Activated CD4-positive, alpha-beta memory T cell treated with anti-CD3 and anti-CD28 coated beads for 36 hours (primary cell): Measurements from ENCODE around the gene AJAP1. TPM values are rescaled to one million over a fixed set of nuclear protein-coding genes. Genes with fewer than 3 reads are reported as not detected.
"Not testable (repeated sequence)": the region's sequence is repeated elsewhere in the genome, so short reads cannot be mapped to it uniquely, and the experiment has no call there.

ENCODE experiments used
- CTCF ChIA-PET: fragments of 350-600 bp; sonication (Branson Sonifier 250); formaldehyde crosslinking; loops from one replicate; lab custom pipeline; 2021; ENCODE audit warnings: antibody characterized with exemption, inconsistent platforms; lab: Charles Lee
- POLR2A ChIA-PET: fragments of 350-600 bp; sonication (Branson Sonifier 250); formaldehyde crosslinking; loops from one replicate; lab custom pipeline; 2021; ENCODE audit warnings: antibody characterized with exemption; lab: Charles Lee
- DNase-seq: peaks from one replicate; pipeline ENCODE4 v3.0.0-alpha.2; 2020
- H3K27ac Mint-ChIP-seq: one replicate; pipeline ENCODE4 v1.8.0; 2021; ENCODE audit warnings: mixed read lengths
- H3K27me3 Mint-ChIP-seq: one replicate; pipeline ENCODE4 v1.8.0; 2021; ENCODE audit warnings: mixed read lengths
- H3K36me3 Mint-ChIP-seq: one replicate; pipeline ENCODE4 v1.8.0; 2021; ENCODE audit warnings: mixed read lengths
- H3K4me1 Mint-ChIP-seq: one replicate; pipeline ENCODE4 v1.8.0; 2021; ENCODE audit warnings: low read depth, mixed read lengths
- H3K4me3 Mint-ChIP-seq: one replicate; pipeline ENCODE4 v1.8.0; 2021; ENCODE audit warnings: mild to moderate bottlenecking, mixed read lengths
- H3K9me3 Mint-ChIP-seq: one replicate; pipeline ENCODE4 v1.8.0; 2021; ENCODE audit warnings: mixed read lengths
- intact Hi-C: fragments of 100-400 bp; cut with micrococcal nuclease; formaldehyde crosslinking; loops from one replicate; pipeline ENCODE4 v1.15.1; 2023
- total RNA-seq, 2 experiments: library from RNA; stranded (reverse); gene quantifications; one replicate each; pipeline ENCODE4 v1.2.3, GENCODE V29; 2021

AJAP1 gene
- total RNA-seq, 2 experiments from 2014 or later = not detected

DNA sequence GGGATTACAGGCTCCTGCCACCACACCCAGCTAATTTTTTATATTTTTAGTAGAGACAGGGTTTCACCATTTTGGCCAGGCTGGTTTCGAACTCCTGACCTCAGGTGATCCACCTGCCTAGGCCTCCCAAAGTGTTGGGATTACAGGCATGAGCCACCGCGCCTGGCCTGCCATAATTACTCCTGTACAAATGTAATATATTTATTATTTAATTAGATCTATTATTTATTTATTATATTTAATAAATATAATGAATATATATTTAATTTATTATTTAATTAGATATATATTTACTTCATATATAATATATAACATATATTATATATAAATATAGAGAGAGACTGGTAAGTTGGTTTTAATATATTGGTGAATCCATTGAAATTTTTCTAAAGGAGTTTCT, 35.6 kb upstream of the AJAP1 start:
- CTCF ChIA-PET, H3K9me3 Mint-ChIP-seq, H3K4me1 Mint-ChIP-seq, H3K27me3 Mint-ChIP-seq, H3K36me3 Mint-ChIP-seq, intact Hi-C loops, POLR2A ChIA-PET, H3K4me3 Mint-ChIP-seq, DNase-seq, H3K27ac Mint-ChIP-seq: not testable (repeated sequence)

DNA sequence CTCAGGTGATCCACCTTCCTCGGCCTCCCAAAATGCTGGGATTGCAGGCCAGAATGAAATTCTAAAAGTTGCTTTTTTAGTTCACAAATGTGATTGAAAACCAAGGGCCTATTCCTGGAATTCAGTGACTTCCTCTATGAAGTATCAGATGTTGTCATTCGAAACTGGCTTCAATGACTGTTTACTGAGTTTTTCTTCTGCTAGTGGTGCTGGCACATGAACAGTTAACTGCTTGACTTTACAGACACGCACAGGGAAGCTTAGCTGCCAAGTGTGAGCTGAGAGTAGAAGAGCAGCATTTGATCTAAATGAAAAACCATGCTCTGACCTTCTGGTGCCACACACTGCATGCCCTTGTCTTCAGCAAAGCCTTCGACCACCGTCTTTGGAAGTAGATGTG, 32.8 kb upstream of the AJAP1 start:
- ChIA-PET POLR2A (no interaction called here), CTCF (no interaction called here)
- Mint-ChIP-seq H3K27me3 (peaks cover 3% of the 10 kb centered on the region), H3K9me3 (no peaks in the 10 kb centered on the region), H3K4me3 (no peak overlapping the region), H3K4me1 (no peaks in the 10 kb centered on the region), H3K36me3 (no peaks in the 10 kb centered on the region), H3K27ac (no peak overlapping the region)
- no peak for DNase-seq
- intact Hi-C loops = no loop called here

DNA sequence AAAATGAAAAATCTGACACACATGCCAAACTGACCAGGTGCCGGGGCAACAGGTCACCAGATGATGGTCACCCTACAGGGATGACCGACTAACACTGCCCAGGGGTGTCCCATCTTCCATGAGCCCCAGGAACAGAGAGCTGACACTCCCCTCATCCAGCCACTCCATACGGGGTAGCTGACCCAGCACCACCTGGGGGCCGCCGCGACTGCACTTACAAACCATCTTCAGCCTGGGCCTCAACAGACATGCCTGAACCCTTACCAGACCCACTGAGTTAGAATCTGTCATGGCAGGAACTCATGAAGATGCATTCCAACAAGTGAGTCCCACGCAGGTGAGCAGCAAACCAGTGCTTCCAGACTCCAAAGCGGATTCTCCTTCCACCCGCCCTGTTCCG, 31.6 kb upstream of the AJAP1 start:
- ChIA-PET POLR2A (no interaction called here), CTCF (no interaction called here)
- DNase-seq = no peak
- Mint-ChIP-seq H3K27me3 (peaks cover 3% of the 10 kb centered on the region), H3K36me3 (no peaks in the 10 kb centered on the region), H3K9me3 (no peaks in the 10 kb centered on the region), H3K27ac (no peak overlapping the region), H3K4me1 (no peaks in the 10 kb centered on the region), H3K4me3 (no peak overlapping the region)
- intact Hi-C loops = no loop called here

DNA sequence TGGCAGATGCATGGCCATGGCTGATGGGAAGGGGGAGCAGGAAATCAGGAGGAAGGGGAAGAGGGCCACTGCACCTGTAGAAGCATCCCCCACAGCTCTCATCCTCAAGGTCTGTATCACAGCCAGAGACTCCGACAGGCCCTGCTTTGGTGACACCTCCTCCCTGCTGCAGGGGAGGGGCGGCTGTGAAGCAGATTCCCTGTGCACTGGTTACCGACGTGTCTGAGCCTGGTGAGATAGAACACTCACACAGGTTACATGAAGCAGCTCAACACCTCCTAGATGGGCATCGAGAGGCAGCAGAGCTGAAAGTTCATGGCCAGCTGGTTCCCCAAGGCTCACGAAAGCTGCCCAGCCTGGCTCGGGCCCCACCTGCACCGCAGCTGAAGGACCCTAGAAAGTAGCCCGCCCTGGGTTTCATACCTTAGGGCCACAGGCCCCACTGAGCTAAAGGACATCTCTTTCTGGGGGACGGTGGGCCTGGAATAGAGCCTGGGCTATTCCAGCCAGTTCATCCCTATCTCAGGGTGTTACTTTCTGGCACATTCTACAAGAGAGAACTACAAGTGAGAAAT, 30.2 kb upstream of the AJAP1 start:
- Mint-ChIP-seq H3K27me3 (peaks cover 3% of the 10 kb centered on the region), H3K27ac (no peak overlapping the region), H3K4me1 (no peaks in the 10 kb centered on the region), H3K4me3 (no peak overlapping the region), H3K36me3 (no peaks in the 10 kb centered on the region), H3K9me3 (no peaks in the 10 kb centered on the region)
- ChIA-PET POLR2A (no interaction called here), CTCF (no interaction called here)
- intact Hi-C loops = no loop called here
- no peak for DNase-seq

DNA sequence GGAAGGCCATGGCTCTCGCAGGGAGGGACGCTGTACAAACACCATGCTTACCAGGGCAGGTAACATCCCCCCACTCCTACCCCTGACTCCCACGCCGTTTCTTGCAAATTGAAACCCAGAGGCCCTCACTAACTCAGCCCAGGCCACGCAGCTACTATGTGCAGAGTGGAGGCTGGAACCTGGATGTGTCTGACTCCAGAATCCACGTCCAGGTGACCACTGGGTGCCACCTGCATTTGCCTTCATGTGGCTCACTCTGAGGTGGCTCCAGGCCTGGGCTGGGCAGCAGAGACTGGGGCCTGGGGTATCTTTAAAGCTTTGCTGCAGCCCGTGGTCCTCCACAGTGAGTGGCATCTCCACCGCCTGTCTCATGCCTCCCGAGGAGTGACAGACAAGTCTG, 29.6 kb upstream of the AJAP1 start:
- intact Hi-C loops = no loop called here
- Mint-ChIP-seq H3K36me3 (no peaks in the 10 kb centered on the region), H3K4me1 (no peaks in the 10 kb centered on the region), H3K9me3 (no peaks in the 10 kb centered on the region), H3K27ac (no peak overlapping the region), H3K4me3 (no peak overlapping the region), H3K27me3 (peaks cover 3% of the 10 kb centered on the region)
- no peak for DNase-seq
- ChIA-PET CTCF (no interaction called here), POLR2A (no interaction called here)

DNA sequence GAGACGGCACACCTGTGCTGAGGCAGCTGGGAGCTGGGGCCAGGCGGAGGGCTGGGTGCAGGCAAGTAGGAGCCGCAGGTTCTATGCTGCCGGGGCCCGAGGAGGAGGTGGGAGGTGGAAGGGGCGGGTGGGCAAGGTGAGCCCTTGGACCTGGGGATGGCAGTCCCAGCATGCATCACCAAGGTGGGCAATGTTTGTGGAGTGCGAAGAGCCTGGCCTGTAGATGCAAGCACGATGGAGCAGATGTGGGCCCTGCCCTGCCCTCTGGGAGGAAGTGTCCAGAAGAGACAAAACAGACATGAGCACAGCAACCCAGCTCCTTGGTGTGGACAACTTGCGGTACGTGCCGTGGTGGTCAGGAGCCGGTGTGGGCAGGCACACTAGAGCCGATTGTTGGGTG, 28.3 kb upstream of the AJAP1 start:
- H3K36me3 Mint-ChIP-seq = no peaks in the 10 kb centered on the region
- ChIA-PET CTCF (no interaction called here), POLR2A (no interaction called here)
- H3K9me3 Mint-ChIP-seq = no peaks in the 10 kb centered on the region
- no peaks in the 10 kb centered on the region for H3K4me1 Mint-ChIP-seq
- H3K27me3 Mint-ChIP-seq = peaks cover 3% of the 10 kb centered on the region
- no peak overlapping the region for H3K27ac Mint-ChIP-seq
- DNase-seq = no peak
- H3K4me3 Mint-ChIP-seq = no peak overlapping the region
- intact Hi-C loops = no loop called here

DNA sequence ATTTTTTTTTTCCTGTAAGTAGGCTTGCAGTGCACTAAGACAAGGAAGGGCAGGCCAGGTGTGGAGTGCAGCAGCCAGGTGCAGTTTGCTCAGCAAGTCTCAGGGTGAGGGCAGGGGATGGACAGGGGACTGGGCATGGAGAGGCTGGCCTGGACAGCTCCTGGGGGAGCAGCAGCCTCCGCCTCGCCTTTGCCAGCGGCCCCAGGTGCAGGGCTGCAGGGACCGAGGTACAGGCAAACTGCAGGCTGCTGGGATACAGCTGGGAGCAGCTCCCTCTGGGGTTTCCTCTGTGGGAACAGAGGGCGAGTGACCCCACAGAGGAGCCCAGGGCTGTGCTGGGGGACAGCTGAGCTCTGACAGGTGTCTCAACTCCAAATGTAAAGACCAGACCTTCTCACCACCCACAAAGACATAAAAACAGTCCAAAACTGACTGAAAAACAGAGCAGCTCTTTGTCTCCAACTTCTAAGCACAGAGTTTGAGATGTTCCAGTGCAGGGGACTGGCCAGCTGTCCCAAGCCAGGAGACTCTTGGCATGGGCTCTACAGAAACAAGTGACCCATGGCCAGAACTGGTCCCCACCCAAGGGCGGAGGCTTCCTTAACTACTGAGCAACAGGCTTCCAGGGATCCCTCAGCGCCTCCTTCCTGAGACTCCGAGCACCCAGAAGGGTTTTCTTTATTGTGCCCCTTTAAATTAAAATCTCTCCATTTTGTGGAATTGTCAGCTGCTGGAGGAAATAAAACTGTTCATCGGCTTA, 27.7 kb upstream of the AJAP1 start:
- Mint-ChIP-seq H3K27ac (no peak overlapping the region), H3K9me3 (no peaks in the 10 kb centered on the region), H3K4me3 (no peak overlapping the region), H3K27me3 (peaks cover 3% of the 10 kb centered on the region), H3K4me1 (no peaks in the 10 kb centered on the region), H3K36me3 (no peaks in the 10 kb centered on the region)
- ChIA-PET CTCF (no interaction called here), POLR2A (no interaction called here)
- no peak for DNase-seq
- intact Hi-C loops = no loop called here

DNA sequence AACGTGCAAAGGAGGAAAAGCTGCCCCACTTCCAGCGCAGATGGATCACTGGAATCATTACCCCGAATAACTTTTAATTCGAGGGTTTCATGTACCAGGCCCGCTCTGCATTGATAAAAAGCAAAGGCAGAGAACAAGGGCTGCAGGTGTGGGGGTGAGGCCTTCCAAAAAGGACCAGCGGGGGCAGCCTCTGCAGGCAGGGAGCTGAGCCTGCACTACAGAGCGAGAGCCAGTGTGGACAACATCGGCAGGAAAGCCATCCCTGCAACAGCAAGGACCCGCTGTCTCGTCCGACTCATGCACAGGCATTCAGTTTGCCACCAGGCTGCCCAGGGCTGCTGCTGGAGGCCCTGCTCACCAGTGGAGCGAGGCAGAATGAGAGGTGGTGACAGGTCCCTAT, 27.1 kb upstream of the AJAP1 start:
- intact Hi-C loops = no loop called here
- ChIA-PET POLR2A (no interaction called here), CTCF (no interaction called here)
- no peaks in the 10 kb centered on the region for H3K36me3 Mint-ChIP-seq
- no peaks in the 10 kb centered on the region for H3K4me1 Mint-ChIP-seq
- H3K9me3 Mint-ChIP-seq = no peaks in the 10 kb centered on the region
- peaks cover 2% of the 10 kb centered on the region for H3K27me3 Mint-ChIP-seq
- DNase-seq = no peak
- no peak overlapping the region for H3K4me3 Mint-ChIP-seq
- no peak overlapping the region for H3K27ac Mint-ChIP-seq

DNA sequence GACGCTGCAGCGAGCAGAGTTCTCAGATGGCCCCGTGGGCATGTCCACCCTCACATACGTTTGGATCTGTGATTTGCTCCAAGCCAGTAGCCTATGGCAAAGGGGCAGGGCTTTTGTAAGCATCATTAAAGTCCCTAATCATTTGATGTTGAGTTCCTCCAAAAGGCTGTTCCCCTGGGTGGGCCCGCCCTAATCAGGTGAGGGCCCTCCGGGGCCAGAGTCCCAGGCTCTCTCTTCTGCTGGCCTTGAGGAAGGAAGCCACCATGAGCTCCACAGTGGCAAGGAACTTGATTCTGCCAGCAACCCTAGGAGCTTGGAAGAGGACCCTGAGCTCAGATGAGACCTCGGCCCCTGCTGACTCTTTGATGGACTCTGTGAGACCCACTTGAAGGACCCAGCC, 25.4 kb upstream of the AJAP1 start:
- intact Hi-C loops = no loop called here
- ChIA-PET CTCF (no interaction called here), POLR2A (no interaction called here)
- H3K27me3 Mint-ChIP-seq = no peaks in the 10 kb centered on the region
- DNase-seq = no peak
- no peak overlapping the region for H3K27ac Mint-ChIP-seq
- H3K36me3 Mint-ChIP-seq = no peaks in the 10 kb centered on the region
- H3K4me1 Mint-ChIP-seq = no peaks in the 10 kb centered on the region
- H3K4me3 Mint-ChIP-seq = no peak overlapping the region
- no peaks in the 10 kb centered on the region for H3K9me3 Mint-ChIP-seq

DNA sequence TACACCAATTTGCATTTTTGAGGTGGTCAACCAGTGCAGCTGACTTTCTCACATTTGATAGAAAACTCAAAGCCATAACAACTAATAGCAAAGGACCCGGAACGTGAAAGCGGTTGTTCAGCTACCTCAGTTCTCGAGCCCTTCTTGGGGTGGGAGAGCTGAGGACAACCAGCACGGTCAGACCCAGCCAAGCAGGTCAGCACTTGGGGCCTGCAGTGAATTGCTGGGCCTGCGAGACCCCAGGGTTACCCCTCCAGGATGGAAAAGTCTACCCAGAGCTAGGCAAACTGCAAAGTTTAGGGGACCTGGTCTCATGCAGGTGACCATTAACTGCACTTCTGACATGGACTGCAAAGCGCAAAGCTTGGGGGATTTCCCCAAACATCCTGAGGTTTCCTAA, 23.8 kb upstream of the AJAP1 start:
- H3K27me3 Mint-ChIP-seq = no peaks in the 10 kb centered on the region
- H3K27ac Mint-ChIP-seq = no peak overlapping the region
- ChIA-PET CTCF (no interaction called here), POLR2A (no interaction called here)
- H3K4me3 Mint-ChIP-seq = no peak overlapping the region
- DNase-seq = no peak
- no peaks in the 10 kb centered on the region for H3K4me1 Mint-ChIP-seq
- intact Hi-C loops = no loop called here
- H3K36me3 Mint-ChIP-seq = no peaks in the 10 kb centered on the region
- H3K9me3 Mint-ChIP-seq = no peaks in the 10 kb centered on the region

DNA sequence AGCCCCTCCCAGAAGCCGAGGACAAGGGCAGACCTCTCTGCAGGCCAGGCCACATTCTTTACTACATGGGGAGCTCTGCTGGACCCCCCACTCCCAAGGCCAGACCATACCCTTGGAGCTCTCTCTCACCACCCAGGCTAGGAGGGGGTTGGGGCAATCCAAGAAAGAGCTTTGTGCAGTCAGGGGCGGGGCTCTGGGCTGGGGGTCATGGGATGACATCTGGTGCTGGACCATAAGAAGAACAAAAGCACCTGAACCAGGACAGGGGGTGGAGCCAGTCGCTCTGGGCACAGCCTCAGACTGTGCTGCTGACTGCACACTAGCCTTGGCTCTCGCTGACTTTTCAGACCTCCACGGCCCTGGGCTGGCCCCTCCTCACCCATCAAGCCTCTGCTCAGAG, 23.1 kb upstream of the AJAP1 start:
- POLR2A ChIA-PET = no interaction called here
- intact Hi-C loops = no loop called here
- H3K4me3 Mint-ChIP-seq = no peak overlapping the region

DNA sequence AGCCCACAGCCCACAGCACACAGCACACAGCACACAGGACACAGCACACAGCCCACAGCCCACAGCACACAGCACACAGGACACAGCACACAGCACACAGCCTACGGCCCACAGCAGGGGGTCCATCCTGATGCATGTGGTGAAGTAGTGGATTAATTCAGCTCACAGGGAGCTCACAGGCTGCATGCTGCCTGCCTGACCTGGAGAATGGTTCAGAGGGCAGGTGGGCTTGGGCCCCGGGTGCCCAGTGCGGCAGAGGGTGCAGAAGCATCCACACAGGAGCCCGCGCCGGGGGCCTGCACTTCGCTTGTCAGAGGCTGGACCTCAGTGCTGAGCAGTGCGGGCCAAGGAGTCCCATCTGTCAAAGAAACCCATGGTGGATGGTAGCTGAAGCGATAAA, 21.1 kb upstream of the AJAP1 start:
- Mint-ChIP-seq H3K4me3 (no peak overlapping the region), H3K27me3 (peaks cover 6% of the 10 kb centered on the region), H3K36me3 (no peaks in the 10 kb centered on the region), H3K9me3 (no peaks in the 10 kb centered on the region), H3K4me1 (no peaks in the 10 kb centered on the region), H3K27ac (no peak overlapping the region)
- intact Hi-C loops = no loop called here
- ChIA-PET CTCF (no interaction called here), POLR2A (no interaction called here)
- no peak for DNase-seq

More for the DNA sequence above, 23.1 kb upstream of the AJAP1 start:
- H3K36me3 Mint-ChIP-seq = no peaks in the 10 kb centered on the region
- H3K27me3 Mint-ChIP-seq = no peaks in the 10 kb centered on the region
- CTCF ChIA-PET = no interaction called here
- no peak overlapping the region for H3K27ac Mint-ChIP-seq
- no peaks in the 10 kb centered on the region for H3K4me1 Mint-ChIP-seq
- H3K9me3 Mint-ChIP-seq = no peaks in the 10 kb centered on the region
- no peak for DNase-seq

DNA sequence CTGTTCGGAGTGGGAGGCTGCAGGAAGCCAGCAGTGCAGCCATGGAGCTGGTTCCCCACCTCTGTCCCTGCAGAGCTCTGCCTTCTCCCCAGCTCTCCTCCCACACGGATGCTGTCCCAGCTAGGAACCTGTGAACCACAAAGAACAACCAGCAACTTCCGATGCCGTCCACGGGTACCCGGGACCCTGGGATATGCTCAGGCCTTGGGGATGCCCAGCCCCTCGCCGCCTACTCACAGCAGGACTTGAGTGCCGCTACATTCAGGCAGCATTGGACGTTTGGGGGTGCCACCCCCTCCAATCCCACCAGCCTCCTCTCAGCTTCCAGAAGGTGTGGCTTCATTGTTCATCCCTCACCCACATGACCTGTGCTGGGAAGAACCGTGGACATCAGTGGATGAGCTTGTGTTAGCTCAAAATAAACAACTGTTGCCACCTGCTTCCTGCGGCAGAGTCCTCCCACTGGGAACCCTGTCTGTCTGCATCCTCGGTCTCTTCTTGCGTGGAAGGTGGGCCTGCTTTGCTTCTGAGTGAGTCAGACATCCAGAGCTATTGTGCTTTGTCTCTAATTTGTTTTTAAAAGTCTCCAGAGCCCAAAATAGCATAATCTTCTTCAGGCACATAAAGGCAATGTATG, 20.1 kb upstream of the AJAP1 start:
- intact Hi-C loops = no loop called here
- Mint-ChIP-seq H3K9me3 (no peaks in the 10 kb centered on the region), H3K27ac (no peak overlapping the region), H3K4me1 (no peaks in the 10 kb centered on the region), H3K27me3 (peaks cover 6% of the 10 kb centered on the region), H3K4me3 (no peak overlapping the region), H3K36me3 (no peaks in the 10 kb centered on the region)
- ChIA-PET CTCF (interaction anchor here (0.5 kb wide), 1 partner anchor 12 kb away, joined by 3 read pairs; no protein-coding TSS in a partner anchor), POLR2A (no interaction called here)
- DNase-seq = no peak
